ENCODE data around the gene KRI1.

Gene KRI1

GRCh38 chr19:10568826-10569651, 3.2 kb upstream of the KRI1 start, which contains the start of gene CDKN2D:
TSS of gene CDKN2D (minus strand) at chr19:10568979. CDS start at chr19:10568653, 326 bp downstream.
- peak; percentile 93 for DNase-seq (ENCODE audit: low spot score)
- TF ChIP-seq CTCF (IDR thresholded peaks at IDR 0.05; ENCODE audit: extremely low read depth, missing control alignments): no peak

- no peak for TF ChIP-seq CTCF (IDR thresholded peaks at IDR 0.05; ENCODE audit: extremely low read depth, missing control alignments)
Observed at GRCh38 chr19:10568062-10568825, 2.4 kb upstream of the KRI1 start.

GRCh38 chr19:10567656-10568055, 1.8 kb upstream of the KRI1 start:
- no peak for TF ChIP-seq CTCF (IDR thresholded peaks at IDR 0.05; ENCODE audit: extremely low read depth, missing control alignments)
- peak; percentile 12 for DNase-seq (ENCODE audit: low spot score)

More at GRCh38 chr19:10568062-10568825, 2.4 kb upstream of the KRI1 start:
- DNase-seq (ENCODE audit: low spot score): peak; percentile 11

- peak; percentile 83 for DNase-seq (ENCODE audit: low spot score)
- TF ChIP-seq CTCF (IDR thresholded peaks at IDR 0.05; ENCODE audit: extremely low read depth, missing control alignments): no peak
Observed at GRCh38 chr19:10566658-10567410, 1.0 kb upstream of the KRI1 start.

- no peak for TF ChIP-seq CTCF (IDR thresholded peaks at IDR 0.05; ENCODE audit: extremely low read depth, missing control alignments)
Observed at GRCh38 chr19:10566408-10566657, 523 bp upstream of the KRI1 start.

GRCh38 chr19:10565028-10565566, 713 bp downstream of the KRI1 start:
- DNase-seq (ENCODE audit: low spot score): peak; percentile 82
- peak; percentile 31 for TF ChIP-seq CTCF (IDR thresholded peaks at IDR 0.05; ENCODE audit: extremely low read depth, missing control alignments)

More at GRCh38 chr19:10566408-10566657, 523 bp upstream of the KRI1 start:
- DNase-seq (ENCODE audit: low spot score): no peak
